Activated CD4-positive, alpha-beta memory T cell treated with anti-CD3 and anti-CD28 coated beads for 36 hours (primary cell): ENCODE measurements around the gene ELAVL2. TPM values are rescaled to one million over a fixed set of nuclear protein-coding genes. Genes with fewer than 3 reads are reported as not detected.

Experiments used
- CTCF ChIA-PET: fragments of 350-600 bp; sonication (Branson Sonifier 250); formaldehyde crosslinking; loops from one replicate; lab custom pipeline; 2021; ENCODE audit warnings: antibody characterized with exemption, inconsistent platforms; lab: Charles Lee
- POLR2A ChIA-PET: fragments of 350-600 bp; sonication (Branson Sonifier 250); formaldehyde crosslinking; loops from one replicate; lab custom pipeline; 2021; ENCODE audit warnings: antibody characterized with exemption; lab: Charles Lee
- DNase-seq: peaks from one replicate; pipeline ENCODE4 v3.0.0-alpha.2; 2020
- H3K27ac Mint-ChIP-seq: one replicate; pipeline ENCODE4 v1.8.0; 2021; ENCODE audit warnings: mixed read lengths
- H3K27me3 Mint-ChIP-seq: one replicate; pipeline ENCODE4 v1.8.0; 2021; ENCODE audit warnings: mixed read lengths
- H3K36me3 Mint-ChIP-seq: one replicate; pipeline ENCODE4 v1.8.0; 2021; ENCODE audit warnings: mixed read lengths
- H3K4me1 Mint-ChIP-seq: one replicate; pipeline ENCODE4 v1.8.0; 2021; ENCODE audit warnings: low read depth, mixed read lengths
- H3K4me3 Mint-ChIP-seq: one replicate; pipeline ENCODE4 v1.8.0; 2021; ENCODE audit warnings: mild to moderate bottlenecking, mixed read lengths
- H3K9me3 Mint-ChIP-seq: one replicate; pipeline ENCODE4 v1.8.0; 2021; ENCODE audit warnings: mixed read lengths
- intact Hi-C: fragments of 100-400 bp; cut with micrococcal nuclease; formaldehyde crosslinking; loops from one replicate; pipeline ENCODE4 v1.15.1; 2023
- total RNA-seq, 2 experiments: library from RNA; stranded (reverse); gene quantifications; one replicate each; pipeline ENCODE4 v1.2.3, GENCODE V29; 2021

The ELAVL2 gene
- not detected for total RNA-seq

- peak; percentile 39 for DNase-seq
- peaks cover 6% of the 10 kb centered on the region for H3K36me3 Mint-ChIP-seq
- intact Hi-C loops: loop anchor here (10.0 kb wide), 1 partner anchor 1851 kb away; no protein-coding TSS in a partner anchor
- POLR2A ChIA-PET: interaction anchor here (0.5 kb wide), 1 partner anchor 20 kb away, joined by 4 read pairs; no protein-coding TSS in a partner anchor
- CTCF ChIA-PET: no interaction called here
- no peak within 1 kb of the TSS for H3K27ac Mint-ChIP-seq
- H3K4me3 Mint-ChIP-seq: no peak within 1 kb of the TSS
- H3K27me3 Mint-ChIP-seq: peaks cover 50% of the 10 kb centered on the region
- no peaks in the 10 kb centered on the region for H3K4me1 Mint-ChIP-seq
- H3K9me3 Mint-ChIP-seq: no peaks in the 10 kb centered on the region
Observed at GRCh38 chr9:23826120-23826629, at the start of gene ELAVL2. Gene ELAVL2 (minus strand): TSS chr9:23826240. CDS start chr9:23762234, 64,006 bp downstream.

- Mint-ChIP-seq H3K36me3 (no peaks in the 10 kb centered on the region), H3K9me3 (peaks cover 23% of the 10 kb centered on the region), H3K4me3 (no peak overlapping the region), H3K27me3 (no peaks in the 10 kb centered on the region), H3K27ac (no peak overlapping the region), H3K4me1 (no peaks in the 10 kb centered on the region)
- DNase-seq: no peak
- CTCF ChIA-PET: no interaction called here
- intact Hi-C loops: no loop called here
- POLR2A ChIA-PET: no interaction called here
Observed at GRCh38 chr9:23858234-23858633, 32.2 kb upstream of the ELAVL2 start.

- DNase-seq: no peak
- intact Hi-C loops: no loop called here
- Mint-ChIP-seq H3K4me3 (no peak overlapping the region), H3K27ac (no peak overlapping the region), H3K4me1 (no peaks in the 10 kb centered on the region), H3K9me3 (peaks cover 11% of the 10 kb centered on the region), H3K27me3 (peaks cover 4% of the 10 kb centered on the region), H3K36me3 (peaks cover 4% of the 10 kb centered on the region)
- ChIA-PET POLR2A (no interaction called here), CTCF (no interaction called here)
Observed at GRCh38 chr9:23855873-23856604, 30.0 kb upstream of the ELAVL2 start.

- Mint-ChIP-seq H3K27me3 (peaks cover 16% of the 10 kb centered on the region), H3K4me3 (no peak overlapping the region), H3K27ac (no peak overlapping the region), H3K4me1 (no peaks in the 10 kb centered on the region), H3K9me3 (peaks cover 4% of the 10 kb centered on the region), H3K36me3 (peaks cover 4% of the 10 kb centered on the region)
- ChIA-PET POLR2A (no interaction called here), CTCF (no interaction called here)
- no peak for DNase-seq
- intact Hi-C loops: no loop called here
Observed at GRCh38 chr9:23850690-23851629, 24.9 kb upstream of the ELAVL2 start.

- ChIA-PET POLR2A (no interaction called here), CTCF (no interaction called here)
- peaks cover 16% of the 10 kb centered on the region for H3K27me3 Mint-ChIP-seq
- H3K27ac Mint-ChIP-seq: no peak overlapping the region
- no peak overlapping the region for H3K4me3 Mint-ChIP-seq
- no peaks in the 10 kb centered on the region for H3K4me1 Mint-ChIP-seq
- intact Hi-C loops: no loop called here
- H3K9me3 Mint-ChIP-seq: peaks cover 3% of the 10 kb centered on the region
- no peak for DNase-seq
- peaks cover 4% of the 10 kb centered on the region for H3K36me3 Mint-ChIP-seq
Observed at GRCh38 chr9:23850242-23850689, 24.2 kb upstream of the ELAVL2 start.

- no peaks in the 10 kb centered on the region for H3K4me1 Mint-ChIP-seq
- CTCF ChIA-PET: no interaction called here
Observed at GRCh38 chr9:23849379-23850035, 23.5 kb upstream of the ELAVL2 start.

GRCh38 chr9:23842565-23843129 is 16.6 kb upstream of the ELAVL2 start:
- peaks cover 3% of the 10 kb centered on the region for H3K9me3 Mint-ChIP-seq

More at GRCh38 chr9:23849379-23850035, 23.5 kb upstream of the ELAVL2 start:
- no peak for DNase-seq
- H3K36me3 Mint-ChIP-seq: peaks cover 4% of the 10 kb centered on the region
- peaks cover 3% of the 10 kb centered on the region for H3K9me3 Mint-ChIP-seq
- H3K27ac Mint-ChIP-seq: no peak overlapping the region
- intact Hi-C loops: no loop called here
- POLR2A ChIA-PET: no interaction called here
- peaks cover 16% of the 10 kb centered on the region for H3K27me3 Mint-ChIP-seq
- no peak overlapping the region for H3K4me3 Mint-ChIP-seq

GRCh38 chr9:23841304-23841703 is 15.3 kb upstream of the ELAVL2 start:
- CTCF ChIA-PET: no interaction called here
- Mint-ChIP-seq H3K9me3 (peaks cover 3% of the 10 kb centered on the region), H3K27ac (no peak overlapping the region), H3K4me3 (no peak overlapping the region), H3K27me3 (no peaks in the 10 kb centered on the region), H3K36me3 (no peaks in the 10 kb centered on the region), H3K4me1 (no peaks in the 10 kb centered on the region)
- POLR2A ChIA-PET: no interaction called here
- DNase-seq: no peak
- intact Hi-C loops: no loop called here

More at GRCh38 chr9:23842565-23843129, 16.6 kb upstream of the ELAVL2 start:
- H3K27me3 Mint-ChIP-seq: no peaks in the 10 kb centered on the region
- DNase-seq: no peak
- H3K4me3 Mint-ChIP-seq: no peak overlapping the region
- POLR2A ChIA-PET: no interaction called here
- intact Hi-C loops: no loop called here
- no peaks in the 10 kb centered on the region for H3K36me3 Mint-ChIP-seq
- H3K27ac Mint-ChIP-seq: no peak overlapping the region
- CTCF ChIA-PET: no interaction called here
- no peaks in the 10 kb centered on the region for H3K4me1 Mint-ChIP-seq

- no peak for DNase-seq
- H3K4me3 Mint-ChIP-seq: no peak overlapping the region
- intact Hi-C loops: no loop called here
Observed at GRCh38 chr9:23837038-23837437, 11.0 kb upstream of the ELAVL2 start.

GRCh38 chr9:23830929-23831730 is 5.1 kb upstream of the ELAVL2 start:
- Mint-ChIP-seq H3K4me1 (no peaks in the 10 kb centered on the region), H3K36me3 (peaks cover 2% of the 10 kb centered on the region), H3K27me3 (peaks cover 34% of the 10 kb centered on the region), H3K4me3 (no peak overlapping the region), H3K9me3 (no peaks in the 10 kb centered on the region), H3K27ac (no peak overlapping the region)
- DNase-seq: no peak
- POLR2A ChIA-PET: no interaction called here
- CTCF ChIA-PET: no interaction called here
- intact Hi-C loops: no loop called here

More at GRCh38 chr9:23837038-23837437, 11.0 kb upstream of the ELAVL2 start:
- Mint-ChIP-seq H3K27me3 (peaks cover 2% of the 10 kb centered on the region), H3K27ac (no peak overlapping the region), H3K9me3 (peaks cover 3% of the 10 kb centered on the region), H3K4me1 (no peaks in the 10 kb centered on the region), H3K36me3 (no peaks in the 10 kb centered on the region)
- POLR2A ChIA-PET: no interaction called here
- CTCF ChIA-PET: no interaction called here

GRCh38 chr9:23830476-23830805 is 4.4 kb upstream of the ELAVL2 start:
- H3K4me1 Mint-ChIP-seq: no peaks in the 10 kb centered on the region
- intact Hi-C loops: no loop called here
- no peak for DNase-seq
- ChIA-PET POLR2A (no interaction called here), CTCF (no interaction called here)
- H3K36me3 Mint-ChIP-seq: peaks cover 2% of the 10 kb centered on the region
- H3K27me3 Mint-ChIP-seq: peaks cover 34% of the 10 kb centered on the region
- no peak overlapping the region for H3K4me3 Mint-ChIP-seq
- H3K9me3 Mint-ChIP-seq: no peaks in the 10 kb centered on the region
- no peak overlapping the region for H3K27ac Mint-ChIP-seq
